OCI-LY1 (cell line): ENCODE data around the gene MED6.

Experiments
- H2AFZ ChIP-seq: fragments of 200-600 bp; sonication (generic), shearing (Covaris generic); 2 replicates; pipeline ENCODE4 v1.6.0; 2014; ENCODE audit warnings: antibody characterized with exemption, mild to moderate bottlenecking, low read length
- H3F3A ChIP-seq: fragments of 200-600 bp; sonication (generic), shearing (Covaris generic); 2 replicates; pipeline ENCODE4 v1.6.0; 2014; ENCODE audit warnings: mild to moderate bottlenecking, antibody characterized with exemption, low read length, moderate library complexity; ENCODE audit not compliant: insufficient read depth
- H3K27ac ChIP-seq: fragments of 200-600 bp; sonication (generic); 2 replicates; pipeline ENCODE4 v1.5.1; 2014; ENCODE audit warnings: low read length, mixed run types, mild to moderate bottlenecking, low read depth; ENCODE audit not compliant: poor library complexity, severe bottlenecking
- H3K27me3 ChIP-seq: fragments of 200-600 bp; sonication (generic); 2 replicates; pipeline ENCODE4 v1.6.0; 2014; ENCODE audit warnings: antibody characterized with exemption, mild to moderate bottlenecking, low read length, moderate library complexity; ENCODE audit not compliant: insufficient read depth
- H3K36me3 ChIP-seq: fragments of 200-600 bp; sonication (generic); 2 replicates; pipeline ENCODE4 v1.6.1; 2014; ENCODE audit warnings: mild to moderate bottlenecking, antibody characterized with exemption, low read length, moderate library complexity, mixed read lengths; ENCODE audit not compliant: insufficient read depth
- H3K4me1 ChIP-seq: fragments of 200-600 bp; sonication (generic); 2 replicates; pipeline ENCODE4 v1.5.1; 2014; ENCODE audit warnings: mild to moderate bottlenecking, low read length, moderate library complexity; ENCODE audit not compliant: insufficient read depth, severe bottlenecking
- H3K4me2 ChIP-seq: fragments of 200-600 bp; sonication (generic), shearing (Covaris generic); 2 replicates; pipeline ENCODE4 v1.6.1; 2014; ENCODE audit warnings: low read length
- H3K4me3 ChIP-seq: fragments of 200-600 bp; sonication (generic); 2 replicates; pipeline ENCODE4 v1.5.1; 2014; ENCODE audit warnings: low read length, low read depth, mild to moderate bottlenecking, mixed read lengths; ENCODE audit not compliant: poor library complexity, severe bottlenecking
- H3K79me2 ChIP-seq: fragments of 200-600 bp; shearing (Covaris generic); 2 replicates; pipeline ENCODE4 v1.6.1; 2016; ENCODE audit warnings: mixed run types, low read length, mixed read lengths; ENCODE audit not compliant: insufficient read depth
- H3K9ac ChIP-seq: fragments of 200-600 bp; sonication (generic), shearing (Covaris generic); 2 replicates; pipeline ENCODE4 v1.6.1; 2014; ENCODE audit warnings: mild to moderate bottlenecking, low read length, mixed read lengths
- H3K9me2 ChIP-seq: fragments of 200-600 bp; sonication (generic), shearing (Covaris generic); 2 replicates; pipeline ENCODE4 v1.6.1; 2014; ENCODE audit warnings: low read depth, mild to moderate bottlenecking, low read length, mixed read lengths
- H3K9me3 ChIP-seq: fragments of 200-600 bp; shearing (Covaris generic); 2 replicates; pipeline ENCODE4 v1.6.1; 2014; ENCODE audit warnings: low read length, mixed read lengths
- H4K20me1 ChIP-seq: fragments of 200-600 bp; sonication (generic), shearing (Covaris generic); 2 replicates; pipeline ENCODE4 v1.6.0; 2016; ENCODE audit warnings: mild to moderate bottlenecking, low read length; ENCODE audit not compliant: insufficient read depth
- CTCF ChIP-seq: fragments of 200-600 bp; sonication (generic), shearing (Covaris generic); IDR thresholded peaks from 2 replicates; pipeline ENCODE4 v1.5.1; 2017; ENCODE audit warnings: mild to moderate bottlenecking, antibody characterized with exemption, low read length, moderate library complexity, mixed read lengths
- EZH2 ChIP-seq: fragments of 200-600 bp; sonication (generic), shearing (Covaris generic); IDR thresholded peaks from 2 replicates; pipeline ENCODE4 v1.8.0; 2017; ENCODE audit warnings: borderline replicate concordance, mixed run types, mild to moderate bottlenecking, antibody characterized with exemption, low read length, moderate library complexity, mixed read lengths

Gene MED6

GRCh38 chr14:70638416-70638815, 38.0 kb upstream of the MED6 start:
- Histone ChIP-seq H3K9me3 (peaks cover 6% of the 10 kb centered on the region; the same call in 1 of the 2 replicates), H3K4me1 (peaks cover 16% of the 10 kb centered on the region), H3K27me3 (no peaks in the 10 kb centered on the region), H3F3A (no peaks in the 10 kb centered on the region), H4K20me1 (no peaks in the 10 kb centered on the region), H3K4me2 (no peak overlapping the region), H3K27ac (no peak overlapping the region), H3K36me3 (peaks cover 11% of the 10 kb centered on the region; the same call in 1 of the 2 replicates), H3K9ac (no peak overlapping the region), H3K9me2 (no peaks in the 10 kb centered on the region), H3K4me3 (no peak overlapping the region), H3K79me2 (peaks cover 16% of the 10 kb centered on the region), H2AFZ (no peak overlapping the region)
- no peak for TF ChIP-seq CTCF
- TF ChIP-seq EZH2, result no peak

- Histone ChIP-seq H3K9ac (no peak overlapping the region), H3K4me2 (no peak overlapping the region), H3F3A (no peaks in the 10 kb centered on the region), H3K27ac (no peak overlapping the region), H3K9me2 (no peaks in the 10 kb centered on the region), H2AFZ (no peak overlapping the region), H3K4me3 (no peak overlapping the region), H3K4me1 (peaks cover 14% of the 10 kb centered on the region), H3K79me2 (peaks cover 5% of the 10 kb centered on the region; the same call in 1 of the 2 replicates), H4K20me1 (no peaks in the 10 kb centered on the region), H3K9me3 (peaks cover 6% of the 10 kb centered on the region; the same call in 1 of the 2 replicates), H3K27me3 (no peaks in the 10 kb centered on the region), H3K36me3 (peaks cover 11% of the 10 kb centered on the region; the same call in 1 of the 2 replicates)
- no peak for TF ChIP-seq EZH2
- no peak for TF ChIP-seq CTCF
Measured at GRCh38 chr14:70635971-70636595, 35.6 kb upstream of the MED6 start.

GRCh38 chr14:70631948-70632347, 31.5 kb upstream of the MED6 start:
- Histone ChIP-seq H3K9ac (no peak overlapping the region), H3K4me2 (no peak overlapping the region), H3K4me3 (no peak overlapping the region), H3K79me2 (no peaks in the 10 kb centered on the region), H3K9me3 (peaks cover 14% of the 10 kb centered on the region), H3F3A (no peaks in the 10 kb centered on the region), H3K9me2 (no peaks in the 10 kb centered on the region), H3K27me3 (no peaks in the 10 kb centered on the region), H2AFZ (no peak overlapping the region), H3K4me1 (no peaks in the 10 kb centered on the region), H3K27ac (no peak overlapping the region), H3K36me3 (peaks cover 14% of the 10 kb centered on the region; the same call in 1 of the 2 replicates), H4K20me1 (no peaks in the 10 kb centered on the region)
- TF ChIP-seq CTCF (no peak), EZH2 (no peak)
